GM19395 (cell line): ENCODE data around the gene RTP3.

Source experiments
- ATAC-seq: cut with Tn5 transposase; IDR thresholded peaks from one replicate; pipeline ENCODE4 v1.9.1; 2021; ENCODE audit warnings: mild to moderate bottlenecking, moderate library complexity; ENCODE audit not compliant: unreplicated experiment

The RTP3 gene

DNA sequence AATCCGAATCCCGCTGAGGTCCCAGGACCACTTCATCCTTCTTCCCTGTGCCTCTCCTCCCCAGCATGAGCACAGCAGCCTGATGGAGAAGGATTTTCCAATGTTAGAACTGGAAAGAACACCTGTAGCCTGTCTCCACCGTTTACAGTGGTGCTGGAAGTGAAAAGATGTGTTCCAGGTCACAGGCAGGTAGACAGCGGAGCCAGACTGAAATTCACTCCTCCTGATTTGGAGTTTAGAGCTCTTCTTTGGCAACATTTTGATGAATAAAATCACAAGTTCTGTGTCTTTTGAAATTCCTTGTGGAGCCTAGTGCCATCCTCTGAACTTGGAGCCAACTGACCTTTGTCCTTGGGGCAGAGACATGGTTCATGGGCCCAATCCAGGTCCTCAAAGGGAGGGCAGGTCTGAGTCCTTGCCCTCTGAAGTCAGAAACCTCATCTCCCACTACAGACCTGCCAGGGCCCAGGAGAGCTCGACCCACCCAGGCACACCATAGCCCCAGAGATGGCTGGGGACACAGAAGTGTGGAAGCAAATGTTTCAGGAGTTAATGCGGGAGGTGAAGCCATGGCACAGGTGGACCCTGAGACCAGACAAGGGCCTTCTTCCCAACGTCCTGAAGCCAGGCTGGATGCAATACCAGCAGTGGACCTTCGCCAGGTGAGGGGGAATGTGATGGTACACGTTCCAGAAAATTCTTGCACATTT lies at the start of gene RTP3:
Gene RTP3, plus strand, starts transcription at position 421 of the 710 bp plus-strand sequence. Its CDS starts 87 bp downstream, at position 508.
- no peak for ATAC-seq

DNA sequence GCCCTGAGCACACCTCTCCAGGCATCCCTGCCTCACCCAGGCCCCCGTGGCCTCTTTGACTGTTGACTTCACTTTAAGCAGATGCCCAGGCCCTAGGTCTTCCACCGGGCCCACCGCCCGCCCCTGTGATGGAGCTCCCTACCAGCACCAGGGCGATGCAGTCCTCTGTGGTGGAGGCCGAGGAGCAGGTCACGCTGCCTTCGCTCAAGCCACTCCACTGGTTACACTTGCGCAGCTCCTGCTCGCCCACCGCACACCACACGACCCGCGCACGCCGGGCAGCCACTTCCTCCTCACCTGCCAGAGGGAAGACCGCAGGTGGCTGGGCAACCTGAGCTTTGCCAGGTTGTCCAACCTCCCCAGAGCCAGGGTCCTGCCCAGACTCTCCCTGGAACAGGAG lies 49.1 kb upstream of the RTP3 start:
- ATAC-seq: no peak

DNA sequence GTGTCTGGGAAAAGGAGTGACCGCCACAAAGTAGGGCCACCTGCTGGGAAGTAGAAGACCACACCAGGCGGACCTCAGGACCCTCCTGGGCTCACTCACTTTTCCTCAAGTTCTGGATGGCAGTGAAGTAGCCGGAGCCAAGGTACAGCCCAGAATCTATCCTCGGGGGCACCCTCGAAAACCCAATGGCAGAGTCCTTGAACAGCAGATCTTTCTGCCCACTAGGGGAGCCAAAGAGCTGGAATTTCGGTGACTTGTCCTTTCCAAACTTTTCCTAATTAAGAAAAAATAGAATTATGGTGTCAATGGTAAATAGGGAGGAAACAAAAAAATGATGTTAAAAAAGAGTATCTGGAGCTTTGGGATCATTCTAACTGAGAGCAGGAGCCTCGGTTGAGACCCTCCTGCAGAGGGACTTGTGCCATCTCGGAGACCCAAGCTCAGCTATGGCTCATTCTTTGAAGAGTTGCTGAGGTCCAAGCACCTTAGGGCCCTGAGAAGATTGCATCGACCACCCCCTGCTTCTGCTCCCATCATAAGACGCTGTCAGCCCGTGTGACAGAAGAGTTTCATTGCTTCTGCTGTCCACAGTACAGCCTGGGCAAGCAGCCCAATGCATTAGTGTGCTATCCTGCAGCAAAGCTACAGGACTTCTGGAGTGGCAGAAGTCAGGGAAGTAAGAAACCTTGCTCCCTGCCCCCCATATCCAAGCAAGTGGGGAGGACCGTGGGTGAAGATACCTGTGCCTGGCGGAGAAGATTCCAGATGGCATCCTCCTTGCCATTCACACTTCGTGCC lies 47.8 kb upstream of the RTP3 start:
- ATAC-seq: no peak

DNA sequence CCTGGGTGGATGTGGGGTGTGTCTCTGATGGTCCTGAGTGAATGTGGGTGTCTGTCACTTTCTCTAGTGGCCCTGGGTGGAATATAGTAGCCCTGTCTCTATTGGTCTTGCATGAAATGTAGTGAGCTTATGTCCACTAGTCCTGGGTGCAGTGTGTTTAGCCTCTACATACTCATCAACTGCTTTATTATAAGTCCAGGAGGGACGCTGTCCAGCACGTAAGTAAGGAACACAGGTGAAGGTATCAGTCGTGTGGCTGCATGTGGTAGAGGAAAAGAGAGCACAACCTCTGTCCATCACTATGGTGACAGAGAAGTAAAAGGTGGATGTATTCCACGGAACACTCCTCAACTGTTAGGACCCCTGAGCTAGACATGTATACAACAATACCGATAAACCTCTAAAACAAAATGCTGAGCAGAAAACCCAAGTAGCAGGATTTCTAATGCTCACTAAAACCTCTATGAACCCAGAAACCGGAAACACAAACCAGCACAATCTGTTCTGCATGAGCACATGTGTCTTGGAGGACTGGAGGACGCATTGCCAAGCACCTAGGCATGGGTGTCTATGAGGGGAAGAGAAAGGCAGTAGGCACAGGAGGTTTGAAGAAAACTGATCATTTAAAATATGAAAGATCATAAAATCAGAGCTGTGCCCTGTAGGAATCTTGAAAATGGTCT lies 44.1 kb upstream of the RTP3 start:
- ATAC-seq: no peak

DNA sequence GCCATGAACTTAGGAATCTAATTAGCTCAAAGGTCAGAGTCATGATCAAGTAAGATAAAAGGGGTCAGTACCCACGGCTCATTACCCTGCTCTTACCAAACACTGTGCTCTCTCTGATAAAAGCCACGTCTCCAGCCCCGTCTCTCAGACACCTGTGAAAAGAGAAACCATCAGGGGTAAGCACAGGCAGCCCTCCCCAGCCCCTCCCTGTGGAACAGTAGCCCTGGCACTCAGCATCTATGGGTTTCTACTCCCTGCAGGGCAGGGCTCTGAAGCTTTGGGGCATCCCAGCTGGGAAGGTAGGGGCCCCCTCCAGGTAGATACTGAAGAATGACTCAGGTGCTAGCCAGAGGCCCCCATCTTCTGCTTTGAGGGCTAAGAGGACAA lies 43.6 kb upstream of the RTP3 start:
- ATAC-seq: no peak

DNA sequence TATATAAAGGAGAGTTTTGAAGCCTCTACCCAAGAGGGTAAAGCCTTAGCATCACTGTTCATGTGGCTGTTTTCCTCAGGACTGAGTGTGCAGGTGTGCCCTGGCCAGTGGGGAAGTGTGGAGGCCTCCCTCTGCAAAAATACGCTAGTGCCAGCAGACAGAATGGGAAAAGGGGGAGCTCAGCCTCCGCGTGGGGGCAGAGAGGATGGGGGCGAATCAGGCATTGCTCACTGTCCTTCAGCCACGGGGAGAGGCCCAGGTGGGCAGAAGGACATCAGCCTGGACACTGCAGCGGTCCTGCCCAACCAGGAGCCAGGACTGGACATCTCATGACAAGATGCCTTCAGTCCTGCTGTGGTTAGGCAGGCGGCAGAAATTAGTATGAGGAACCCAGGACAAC lies 43.2 kb upstream of the RTP3 start:
- no peak for ATAC-seq

DNA sequence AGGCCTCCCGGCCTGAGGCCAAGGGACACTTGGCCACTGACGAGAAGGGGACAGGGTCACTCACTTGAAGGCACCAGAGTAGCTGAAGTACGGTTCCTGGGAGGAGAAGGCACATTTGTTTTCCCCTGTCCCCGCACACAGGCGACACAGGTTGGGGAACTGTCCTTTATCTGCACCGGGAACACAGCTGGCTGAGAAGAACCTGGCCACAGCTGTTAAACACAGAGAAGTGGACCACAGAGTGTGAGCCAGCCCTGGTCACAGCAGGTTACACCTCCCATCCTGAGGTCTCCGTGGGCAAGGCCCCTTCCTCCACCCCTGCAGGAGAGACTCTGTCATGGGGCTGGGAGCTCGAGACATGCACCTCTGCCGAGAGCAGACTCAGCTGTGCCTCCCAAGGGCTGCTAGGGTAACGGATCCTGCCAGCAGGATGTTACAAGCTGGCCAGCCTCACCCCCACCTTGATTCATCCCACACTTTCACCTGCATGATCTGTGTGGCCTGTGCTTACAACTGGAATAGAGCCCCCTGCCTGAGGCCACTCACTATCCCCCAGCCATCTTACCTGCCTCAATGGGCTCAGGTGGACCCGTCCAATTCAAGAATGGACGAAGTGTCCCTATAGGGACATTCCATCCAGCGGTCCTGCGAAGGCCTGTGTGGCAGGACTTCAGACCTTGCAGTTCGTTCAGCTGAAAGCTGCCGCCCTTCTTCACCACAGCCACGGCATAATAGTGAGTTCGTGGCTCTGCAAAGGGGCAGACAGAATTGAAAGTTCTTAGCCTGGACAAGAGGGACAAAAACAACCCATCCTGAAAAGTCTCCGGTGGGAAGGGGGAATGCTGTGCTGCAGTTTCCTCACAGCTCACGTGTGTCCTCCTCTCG lies 42.3 kb upstream of the RTP3 start:
- ATAC-seq: no peak

DNA sequence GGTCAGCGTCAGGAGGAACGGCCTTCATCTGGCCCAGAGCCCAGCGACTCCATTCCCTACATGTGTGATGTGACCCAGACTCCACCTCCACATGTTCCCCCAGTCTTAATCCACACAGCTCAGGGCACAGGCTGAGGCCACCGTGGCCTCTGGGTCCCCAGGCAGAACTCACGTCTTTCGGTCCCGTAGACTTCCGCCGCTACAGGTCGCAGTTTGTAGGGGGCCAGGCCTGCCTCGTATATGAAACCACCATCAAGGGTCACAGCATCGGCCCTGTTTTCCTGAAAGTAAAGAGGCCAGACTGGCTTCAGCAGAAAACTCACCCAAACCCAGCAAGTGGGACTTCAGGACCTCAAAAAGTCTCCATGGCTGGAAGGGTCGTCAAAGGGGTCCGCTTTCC lies 41.7 kb upstream of the RTP3 start:
- no peak for ATAC-seq

DNA sequence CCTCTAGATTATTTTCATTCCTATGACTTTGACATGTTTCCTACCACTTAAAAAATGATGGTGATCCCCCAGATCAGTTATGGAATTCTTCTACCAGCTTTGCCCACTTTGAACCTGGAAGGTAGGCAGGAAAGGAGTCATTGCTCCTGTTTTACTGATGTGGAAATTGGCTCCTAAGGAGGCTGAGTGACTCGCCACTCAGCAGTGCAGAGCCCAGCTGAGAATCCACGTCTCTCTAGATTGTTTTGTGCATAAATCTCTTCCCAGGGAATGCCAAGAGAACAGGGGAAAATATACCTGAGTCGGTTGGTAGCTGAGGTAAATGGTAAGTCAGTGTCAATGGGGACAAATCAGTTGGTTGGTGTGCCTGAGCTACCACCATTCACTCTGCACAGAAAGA lies 37.7 kb upstream of the RTP3 start:
- ATAC-seq: no peak

DNA sequence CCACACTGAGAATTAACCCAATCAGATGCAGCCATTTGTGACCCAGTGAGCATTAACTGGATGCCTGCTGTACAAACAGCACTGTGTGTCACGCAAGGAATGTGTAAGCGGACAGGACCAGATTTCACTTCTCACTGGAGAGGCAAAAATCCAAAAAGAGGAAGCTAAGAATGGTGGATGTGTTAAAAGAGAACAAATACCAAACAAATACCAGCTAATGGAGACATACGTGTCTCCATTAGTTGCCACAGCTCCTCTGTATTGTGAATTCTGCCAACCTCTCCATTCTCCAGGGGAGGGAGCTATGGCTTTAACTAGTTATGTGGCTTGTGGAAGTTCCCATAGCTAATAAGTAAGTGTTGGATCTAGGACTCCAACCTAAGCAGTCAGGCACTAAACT lies 35.7 kb upstream of the RTP3 start:
- ATAC-seq: no peak

DNA sequence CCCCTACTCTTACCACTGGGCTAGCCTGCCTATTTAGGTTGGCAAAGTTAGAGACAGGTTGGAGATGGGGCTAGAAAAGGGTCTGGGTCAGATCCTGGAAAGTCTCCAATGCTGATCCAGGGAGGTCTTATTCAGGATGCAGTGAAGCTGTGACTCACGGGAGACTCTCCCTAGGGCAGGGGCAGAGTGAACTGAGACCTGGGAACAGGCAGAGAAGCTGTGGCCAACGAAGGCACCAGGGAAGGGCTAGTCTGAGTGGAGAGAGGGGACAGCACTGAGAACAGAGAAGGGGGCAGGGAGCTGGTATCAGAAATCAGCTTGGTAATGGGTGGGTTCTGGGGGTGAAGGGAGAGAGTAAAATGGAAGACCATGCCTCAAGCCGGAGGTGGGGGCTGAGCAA lies 35.3 kb upstream of the RTP3 start:
- no peak for ATAC-seq

DNA sequence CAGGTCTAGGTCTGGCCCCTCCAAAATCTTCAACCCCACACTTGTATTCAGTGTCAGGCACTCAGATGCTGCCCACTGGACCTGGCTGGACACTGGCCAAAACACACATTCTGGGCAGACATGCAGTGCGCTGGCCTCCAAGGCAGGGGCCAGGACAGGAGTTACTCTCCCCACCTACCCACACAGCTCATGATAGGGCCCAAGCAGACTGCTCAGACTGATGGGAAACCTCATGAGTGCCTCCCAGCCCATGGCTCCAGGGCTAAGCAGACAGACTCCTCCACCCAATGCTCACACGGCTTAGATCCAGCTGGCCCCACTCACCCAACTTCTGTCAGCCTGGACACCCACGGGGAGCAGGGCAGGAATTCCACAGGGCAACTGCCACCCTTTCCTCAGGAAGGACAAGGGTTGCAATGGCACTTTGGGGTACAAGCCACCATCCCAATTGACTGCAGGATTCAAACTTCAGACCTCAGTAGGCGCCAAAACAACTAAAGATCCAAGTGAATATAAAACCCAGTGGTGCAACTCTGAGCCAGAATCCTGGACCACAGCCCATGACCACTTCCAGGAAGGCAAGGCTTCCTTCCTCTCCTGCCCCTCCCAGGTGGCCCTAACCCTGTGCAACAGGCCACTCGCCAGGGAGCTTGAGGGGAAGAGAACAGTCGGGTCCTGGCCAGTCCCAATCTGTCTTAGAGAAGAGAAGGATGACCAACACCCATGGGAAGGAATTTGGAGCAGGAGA lies 34.5 kb upstream of the RTP3 start:
- ATAC-seq: no peak

DNA sequence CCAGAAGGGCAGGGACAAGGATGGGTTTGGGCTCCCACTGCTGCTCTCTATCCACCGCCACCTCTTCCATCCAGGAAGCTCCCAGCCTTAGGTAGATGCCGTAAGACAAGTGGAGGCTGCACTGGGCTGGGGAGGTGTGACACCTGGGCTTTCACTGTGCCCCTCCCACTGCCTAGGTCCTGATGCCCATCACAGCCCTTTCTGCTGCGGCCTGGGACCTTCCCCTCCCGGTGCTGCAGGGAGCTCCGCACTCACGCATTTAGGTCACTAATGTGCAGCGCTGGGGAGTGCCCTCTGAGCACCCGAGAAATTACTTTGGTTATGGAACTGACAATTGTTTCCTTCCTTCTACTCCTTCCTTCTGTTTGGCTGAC lies 33.9 kb upstream of the RTP3 start:
- no peak for ATAC-seq

DNA sequence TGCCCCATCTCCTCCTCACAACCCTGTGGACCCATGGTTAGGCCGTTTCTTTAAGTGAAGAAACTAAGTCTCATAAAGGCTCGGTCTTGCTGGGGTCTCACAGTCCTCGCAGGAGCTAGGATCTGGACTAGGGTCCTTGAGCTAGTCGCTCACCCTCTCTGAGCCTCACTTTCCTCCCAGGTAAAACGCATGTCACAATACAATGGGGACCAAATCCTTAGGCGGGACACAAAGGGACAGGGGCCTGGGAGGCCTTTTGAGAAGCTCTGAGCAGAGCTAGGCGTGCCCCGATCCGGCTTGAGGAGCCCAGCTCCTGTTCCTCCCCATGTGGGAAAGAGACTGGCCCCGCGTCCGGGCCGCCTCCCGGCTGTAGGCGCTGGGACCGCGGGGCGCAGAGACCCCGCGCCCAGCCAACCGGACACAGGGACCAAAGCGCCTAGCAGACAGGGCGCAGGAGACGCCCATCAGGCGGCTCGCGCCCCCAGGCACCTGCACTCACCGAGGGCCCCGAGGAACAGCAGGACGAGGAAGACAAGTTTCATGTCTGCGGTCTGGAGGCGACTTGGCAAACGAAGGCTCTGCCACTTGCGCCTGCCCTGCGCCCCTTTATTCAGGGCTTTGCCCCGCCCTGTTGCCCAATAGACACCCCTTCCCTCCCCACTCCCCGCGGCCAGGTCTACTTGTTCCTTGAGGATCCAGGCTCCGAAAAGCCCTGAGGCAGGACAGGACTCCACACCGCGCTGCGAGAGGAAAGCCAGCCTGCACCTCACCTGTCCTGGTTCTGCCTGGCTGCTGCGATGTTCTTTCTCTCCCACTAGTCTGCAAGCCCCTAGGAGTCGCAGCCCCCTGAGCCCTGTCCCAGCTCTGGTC lies 33.2 kb upstream of the RTP3 start, which contains the start of gene LTF:
Gene LTF, minus strand, starts transcription at position 580 of the 870 bp plus-strand sequence. Its CDS starts 38 bp downstream, at position 542.
- ATAC-seq: no peak

DNA sequence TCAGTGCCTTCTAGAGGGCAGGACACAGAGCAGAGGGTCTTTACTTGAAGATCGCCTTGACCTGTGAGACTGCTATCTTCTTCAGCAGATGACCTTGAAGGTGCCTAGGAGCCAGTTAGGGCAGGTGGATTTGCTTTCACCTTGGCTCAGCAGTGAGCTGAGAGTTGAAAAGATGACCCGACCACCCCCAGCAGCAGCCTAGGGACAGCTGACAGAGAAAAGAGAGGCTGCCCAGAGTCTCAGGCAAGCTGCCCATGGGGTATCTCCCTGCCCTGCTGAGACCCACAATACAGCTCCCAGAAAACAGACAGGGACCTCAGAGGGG lies 32.6 kb upstream of the RTP3 start:
- ATAC-seq: no peak

DNA sequence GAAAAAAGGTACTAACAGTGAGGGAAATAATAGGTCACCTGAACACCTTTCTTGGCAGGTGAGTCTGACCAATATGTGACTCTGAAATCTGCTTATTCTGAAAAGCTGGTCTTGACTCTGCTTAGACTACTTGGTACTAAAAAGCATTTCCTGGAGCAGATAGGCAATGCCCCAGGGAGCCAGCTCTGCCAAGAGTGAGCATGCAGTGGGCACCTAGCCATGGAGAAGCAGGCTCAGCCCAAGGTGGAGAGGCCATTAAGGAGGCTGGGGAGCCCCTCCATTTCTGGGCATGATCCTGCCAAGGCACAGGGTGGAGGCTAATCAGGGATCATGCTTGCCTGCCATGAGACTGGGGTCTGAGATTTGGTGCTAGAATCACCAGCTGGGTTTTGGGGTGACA lies 31.5 kb upstream of the RTP3 start:
- ATAC-seq: no peak

DNA sequence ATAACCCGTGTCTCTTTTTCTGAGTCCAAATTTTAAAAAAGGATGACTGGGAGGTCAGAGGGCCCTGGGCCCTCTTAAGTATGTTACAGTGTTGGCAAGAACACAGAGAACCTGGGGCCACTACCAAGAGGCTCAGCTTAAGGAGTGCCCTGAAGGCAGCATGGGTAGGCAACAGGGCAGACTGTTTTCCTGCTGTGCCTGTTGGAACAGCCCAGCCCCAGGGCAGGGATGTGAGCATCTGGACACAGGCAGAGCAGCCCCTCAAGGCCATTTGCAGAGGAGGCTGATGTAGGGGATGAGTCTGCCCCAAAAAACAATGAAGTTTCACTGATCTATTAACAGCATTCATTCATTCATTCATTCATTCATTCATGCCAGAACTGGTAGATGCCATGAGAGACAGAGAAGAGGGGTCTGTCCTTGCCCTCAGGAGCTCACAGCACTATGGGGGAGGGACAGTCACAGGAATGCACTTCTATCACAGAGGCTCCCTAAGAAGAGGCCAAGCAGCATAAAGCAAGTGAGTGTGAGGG lies 30.8 kb upstream of the RTP3 start:
- ATAC-seq: no peak

DNA sequence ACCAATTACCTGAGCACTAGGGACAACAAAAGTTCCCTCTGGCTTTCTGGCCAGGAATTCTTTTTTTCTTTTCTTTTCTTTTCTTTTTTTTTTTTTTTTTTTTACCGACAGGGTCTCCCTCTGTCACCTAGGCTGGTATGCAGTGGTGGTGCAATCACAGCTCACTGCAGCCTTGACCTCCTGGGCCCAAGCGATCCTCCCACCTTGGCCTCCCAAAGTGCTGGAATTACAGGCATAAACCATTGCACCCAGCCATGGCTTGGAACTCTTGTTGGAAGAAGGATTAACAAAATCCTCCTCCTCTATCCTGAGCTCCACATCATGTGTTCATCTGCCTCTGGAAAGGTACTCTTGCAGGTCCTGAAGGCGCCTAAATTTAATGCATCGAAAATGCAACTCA lies 30.2 kb upstream of the RTP3 start:
- ATAC-seq: no peak
